BLaER1 treated with 17β-estradiol and CSF1 and Interleukin-3, amounts not matched to agents 10 nM and 100 nM (cell line): ENCODE measurements around the gene SIK3.
A peak's percentile ranks its signal among the peaks of the same experiment; 100 is the strongest.

Source experiments
- H3K27ac ChIP-seq, 11 experiments: shearing (Covaris generic); formaldehyde crosslinking; 2 replicates each; pipeline ENCODE4 v1.8.1; 2022
- H3K27me3 ChIP-seq, 11 experiments: shearing (Covaris generic); formaldehyde crosslinking; 2 replicates each; pipeline ENCODE4 v1.8.1; 2022
- H3K36me3 ChIP-seq, 11 experiments: shearing (Covaris generic); formaldehyde crosslinking; 2 replicates each; pipeline ENCODE4 v1.8.1; 2022
- H3K4me1 ChIP-seq, 10 experiments: shearing (Covaris generic); formaldehyde crosslinking; 2 replicates each; pipeline ENCODE4 v1.8.1; 2022
- H3K4me2 ChIP-seq, 11 experiments: shearing (Covaris generic); formaldehyde crosslinking; 2 replicates each; pipeline ENCODE4 v1.8.1; 2022
- H3K4me3 ChIP-seq, 10 experiments: shearing (Covaris generic); formaldehyde crosslinking; 2 replicates each; pipeline ENCODE4 v1.8.1; 2022
- H3K9ac ChIP-seq, 11 experiments: shearing (Covaris generic); formaldehyde crosslinking; 2 replicates each; pipeline ENCODE4 v1.8.1; 2022
- H3K9me3 ChIP-seq, 11 experiments: shearing (Covaris generic); formaldehyde crosslinking; replicated peaks in 1 of 11; 2 replicates each; pipeline ENCODE4 v1.8.1; 2022
- H4K20me1 ChIP-seq, 11 experiments: shearing (Covaris generic); formaldehyde crosslinking; 2 replicates each; pipeline ENCODE4 v1.8.1; 2022
- Cebpa-rat ChIP-seq, 11 experiments: shearing (Covaris generic); IDR thresholded peaks; 2 replicates each; pipeline ENCODE4 v1.8.1; 2022

Gene SIK3

DNA sequence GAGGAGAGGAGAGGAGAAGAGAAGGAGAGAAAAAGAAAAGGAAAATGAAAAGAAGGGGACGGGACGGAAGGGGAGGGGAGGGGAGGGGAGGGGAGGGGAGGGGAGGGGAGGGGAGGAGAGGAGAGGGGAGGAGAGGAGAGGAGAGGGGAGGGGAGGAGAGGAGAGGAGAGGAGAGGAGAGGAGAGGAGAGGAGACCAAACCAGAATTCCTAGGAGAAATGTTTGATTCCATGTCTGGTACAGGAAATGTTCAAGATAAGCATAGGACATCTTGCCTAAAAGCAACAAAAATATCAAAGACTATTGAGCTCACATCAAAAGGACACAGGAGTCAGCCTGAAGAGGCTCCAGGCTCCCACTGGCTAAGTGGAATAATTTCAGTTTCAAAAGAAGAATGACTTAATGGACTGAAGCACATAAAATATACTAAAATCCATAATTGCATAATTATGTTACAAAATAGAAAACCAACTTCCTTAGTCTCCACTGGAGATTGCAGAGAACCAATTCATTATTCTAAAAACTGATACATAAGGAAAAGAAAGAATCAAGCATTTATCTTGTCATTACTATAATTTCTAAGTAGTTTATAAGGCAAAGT lies 159.7 kb downstream of the SIK3 start:
- Histone ChIP-seq H4K20me1 (no peaks in the 10 kb centered on the region; a peak in 1 of 22 replicates), H3K27ac (no peak overlapping the region), H3K36me3 (peaks cover 4 to 69% (median 22%) of the 10 kb centered on the region in 11 experiments; a peak in 18 of 22 replicates), H3K9me3 (0 out of 22 replicates have a peak, but pooled peaks cover 0 to 3% (median 0%) of the 10 kb centered on the region in 11 experiments), H3K27me3 (no peaks in the 10 kb centered on the region), H3K4me2 (peak overlapping the region in 3 of 11 experiments; percentile 76 to 83 (median 81); a peak in 6 of 22 replicates), H3K4me1 (peaks cover 0 to 24% (median 2%) of the 10 kb centered on the region in 10 experiments; a peak in 10 of 20 replicates), H3K9ac (no peak overlapping the region), H3K4me3 (no peak overlapping the region)
- TF ChIP-seq Cebpa-rat (IDR thresholded peaks at IDR 0.05): no peak

DNA sequence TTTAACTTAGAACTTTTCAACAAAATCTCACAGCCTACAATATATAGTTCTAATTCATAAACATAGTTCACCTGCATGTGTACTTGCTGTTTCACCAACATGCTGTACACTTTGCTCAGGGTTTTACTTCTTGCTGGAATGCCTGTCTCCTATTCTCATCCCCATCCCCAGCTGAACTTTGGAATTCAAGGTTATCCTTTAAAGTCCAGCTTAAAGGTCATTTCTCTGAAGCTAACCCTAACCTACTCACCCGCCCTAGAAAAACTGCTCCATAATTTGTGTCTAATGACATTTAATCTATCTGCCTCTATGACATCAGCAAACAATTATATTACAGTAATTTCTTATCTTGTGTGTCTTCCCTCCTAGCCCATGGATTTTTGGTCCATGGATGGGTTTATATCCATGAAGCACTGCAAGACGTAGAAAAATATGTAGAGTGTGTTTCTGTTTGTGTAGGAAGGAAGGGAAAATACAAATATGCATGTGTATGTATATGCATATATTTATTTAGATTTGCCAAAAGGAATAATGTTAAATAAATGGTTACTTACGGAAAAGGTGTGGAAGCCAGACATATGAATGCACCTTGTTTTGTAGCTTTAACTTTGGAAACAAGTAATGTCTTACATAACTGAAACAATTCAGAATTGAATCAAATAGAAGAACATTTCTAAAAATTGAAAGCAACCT lies 161.3 kb downstream of the SIK3 start:
- Histone ChIP-seq H3K4me1 (peaks cover 4 to 33% (median 10%) of the 10 kb centered on the region in 10 experiments; a peak in 14 of 20 replicates), H3K27ac (no peak overlapping the region), H3K9ac (no peak overlapping the region), H3K4me2 (no peak overlapping the region), H3K4me3 (no peak overlapping the region), H3K27me3 (no peaks in the 10 kb centered on the region), H3K9me3 (peaks cover 0 to 3% (median 0%) of the 10 kb centered on the region in 11 experiments; a peak in 1 of 22 replicates), H3K36me3 (peaks cover 0 to 60% (median 25%) of the 10 kb centered on the region in 11 experiments; a peak in 18 of 22 replicates), H4K20me1 (no peaks in the 10 kb centered on the region; a peak in 1 of 22 replicates)
- no peak for TF ChIP-seq Cebpa-rat (IDR thresholded peaks at IDR 0.05)

DNA sequence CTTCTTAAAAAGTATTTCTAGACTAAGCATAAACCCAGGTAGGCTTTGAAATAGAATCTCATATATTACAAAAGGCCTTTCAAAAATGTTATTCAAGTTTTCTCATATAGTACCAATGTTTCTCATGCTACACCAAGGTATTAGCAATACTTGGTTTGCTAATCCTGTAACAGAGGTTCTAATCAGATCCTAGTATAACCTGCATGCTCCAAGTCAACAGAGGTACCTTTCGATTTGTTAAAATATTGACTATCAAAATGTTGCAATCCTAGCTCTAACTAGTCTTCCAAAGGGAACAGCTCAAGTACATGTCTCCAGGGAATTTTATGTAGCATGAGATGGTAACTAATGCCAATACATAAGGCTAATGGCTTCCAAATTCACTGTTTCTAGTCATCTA lies 162.7 kb downstream of the SIK3 start:
- Histone ChIP-seq H3K27ac (no peak overlapping the region), H4K20me1 (peaks cover 0 to 3% (median 0%) of the 10 kb centered on the region in 11 experiments; a peak in 3 of 22 replicates), H3K4me1 (peaks cover 14 to 46% (median 23%) of the 10 kb centered on the region in 10 experiments), H3K4me2 (no peak overlapping the region), H3K9ac (no peak overlapping the region), H3K9me3 (peaks cover 0 to 3% (median 0%) of the 10 kb centered on the region in 11 experiments; a peak in 1 of 22 replicates), H3K27me3 (no peaks in the 10 kb centered on the region), H3K4me3 (no peak overlapping the region), H3K36me3 (peaks cover 0 to 48% (median 25%) of the 10 kb centered on the region in 11 experiments; a peak in 18 of 22 replicates)
- TF ChIP-seq Cebpa-rat (IDR thresholded peaks at IDR 0.05): no peak

DNA sequence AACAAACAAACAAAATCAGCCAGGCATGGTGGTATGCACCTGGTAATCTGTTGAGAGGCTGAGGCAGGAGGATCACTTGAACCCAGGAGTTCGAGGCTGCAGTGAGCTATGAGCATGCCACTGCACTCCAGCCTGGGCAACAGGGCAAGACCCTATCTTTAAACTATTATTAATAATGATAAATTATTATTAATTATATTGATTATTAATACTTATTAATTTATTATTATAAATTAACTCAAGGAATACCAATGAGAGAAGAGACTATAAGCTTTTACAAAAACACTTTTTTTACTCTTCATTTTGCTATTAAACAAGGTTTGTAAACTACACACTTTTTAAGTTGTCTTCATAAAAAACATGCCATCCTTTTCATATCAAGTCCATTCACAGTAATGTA lies 163.1 kb downstream of the SIK3 start:
- Histone ChIP-seq H3K4me2 (no peak overlapping the region), H3K9ac (no peak overlapping the region), H3K4me1 (peaks cover 18 to 46% (median 28%) of the 10 kb centered on the region in 10 experiments), H3K9me3 (peaks cover 0 to 3% (median 0%) of the 10 kb centered on the region in 11 experiments; a peak in 1 of 22 replicates), H3K27ac (no peak overlapping the region), H3K27me3 (no peaks in the 10 kb centered on the region), H3K4me3 (no peak overlapping the region), H4K20me1 (peaks cover 0 to 7% (median 0%) of the 10 kb centered on the region in 11 experiments; a peak in 6 of 22 replicates), H3K36me3 (peaks cover 0 to 45% (median 25%) of the 10 kb centered on the region in 11 experiments; a peak in 18 of 22 replicates)
- TF ChIP-seq Cebpa-rat (IDR thresholded peaks at IDR 0.05): no peak

DNA sequence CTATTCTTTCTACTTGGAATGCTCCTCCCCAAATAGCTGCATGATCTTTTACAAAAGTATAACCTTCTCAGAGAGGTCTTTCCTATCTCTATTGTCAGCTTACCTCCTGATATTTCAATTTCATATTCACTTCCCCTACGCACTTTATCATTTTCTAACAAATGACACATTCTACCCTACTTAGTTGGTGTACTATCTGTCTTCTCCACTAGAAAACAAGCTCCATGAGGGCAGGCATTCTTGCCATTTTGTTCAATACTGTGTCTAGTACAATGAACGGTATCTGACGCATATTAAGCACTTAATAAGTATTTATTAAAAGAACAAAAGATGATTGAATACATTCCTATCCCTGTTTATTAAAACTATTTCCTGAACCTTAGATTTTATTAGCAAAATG lies 164.3 kb downstream of the SIK3 start:
- Histone ChIP-seq H3K4me2 (no peak overlapping the region), H3K4me1 (peaks cover 30 to 46% (median 37%) of the 10 kb centered on the region in 10 experiments)
- TF ChIP-seq Cebpa-rat (IDR thresholded peaks at IDR 0.05): no peak

DNA sequence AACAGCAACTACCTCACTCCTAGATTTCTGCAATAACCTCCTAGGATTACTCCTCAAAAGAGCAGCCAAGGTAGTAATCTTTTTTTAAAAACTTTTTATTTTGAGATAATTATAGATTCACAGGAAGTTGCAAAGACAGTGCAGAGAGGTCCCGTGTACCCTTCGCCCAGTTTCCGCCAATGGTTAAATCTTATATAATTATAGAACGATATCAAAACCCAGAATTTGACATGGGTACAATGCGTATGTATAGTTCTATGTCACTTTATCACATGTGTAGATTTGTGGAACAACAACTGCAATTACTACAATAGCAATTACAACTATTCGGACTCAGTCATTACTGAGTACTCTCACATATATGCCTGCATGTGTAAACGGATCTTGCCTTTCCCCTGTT lies 166.0 kb downstream of the SIK3 start:
- peak overlapping the region in 3 of 11 experiments; percentile 12 to 71 (median 49); a peak in 4 of 22 replicates for H3K27ac ChIP-seq
- H3K4me1 ChIP-seq: peaks cover 48 to 56% (median 49%) of the 10 kb centered on the region in 10 experiments

More for the DNA sequence above, 164.3 kb downstream of the SIK3 start:
- no peak overlapping the region for H3K27ac ChIP-seq
- no peak overlapping the region for H3K9ac ChIP-seq
- H3K4me3 ChIP-seq: no peak overlapping the region
- H3K27me3 ChIP-seq: no peaks in the 10 kb centered on the region
- H3K9me3 ChIP-seq: peaks cover 0 to 3% (median 0%) of the 10 kb centered on the region in 11 experiments; a peak in 1 of 22 replicates
- peaks cover 0 to 45% (median 25%) of the 10 kb centered on the region in 11 experiments; a peak in 18 of 22 replicates for H3K36me3 ChIP-seq
- H4K20me1 ChIP-seq: peaks cover 0 to 13% (median 0%) of the 10 kb centered on the region in 11 experiments; a peak in 9 of 22 replicates

DNA sequence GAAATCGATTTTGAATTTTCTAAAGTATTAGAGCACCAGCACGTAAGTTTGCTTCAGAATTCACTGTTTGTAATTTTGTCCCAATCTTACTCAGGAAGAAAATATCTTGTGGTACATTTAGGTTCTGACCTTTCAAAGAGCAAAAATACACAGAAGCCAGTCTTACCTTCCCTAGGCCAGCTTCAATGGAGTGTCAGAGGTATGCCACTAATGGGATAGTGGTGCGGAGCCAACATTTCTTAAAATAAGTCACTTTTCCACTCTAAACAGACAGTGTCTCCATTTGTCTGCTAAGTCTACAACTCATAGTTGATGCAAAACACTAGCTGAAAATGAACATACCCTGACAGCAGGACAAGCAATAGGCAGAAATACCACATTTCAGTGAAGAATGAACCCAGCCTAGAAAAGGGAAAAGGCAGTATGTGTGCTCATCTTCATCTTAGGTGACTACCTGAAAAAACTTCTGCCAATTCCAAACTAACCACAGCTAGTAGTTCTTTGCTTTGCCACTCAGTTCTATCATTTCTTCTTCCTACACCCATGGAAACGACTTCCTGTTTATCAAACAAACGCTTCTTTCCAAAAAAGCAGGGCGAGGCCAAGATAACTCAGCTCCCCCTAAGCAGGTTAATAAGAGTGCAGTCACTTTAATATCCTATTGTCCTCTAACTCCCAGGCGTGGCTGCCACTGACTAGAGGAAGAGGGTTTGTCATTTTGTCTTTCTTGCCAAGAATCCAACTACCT lies 166.8 kb downstream of the SIK3 start:
- H3K9me3 ChIP-seq: peaks cover 0 to 3% (median 0%) of the 10 kb centered on the region in 11 experiments; a peak in 1 of 22 replicates
- peak overlapping the region in 8 of 11 experiments; percentile 0 to 69 (median 20); a peak in 11 of 22 replicates for H3K4me2 ChIP-seq
- no peaks in the 10 kb centered on the region for H3K27me3 ChIP-seq
- peak overlapping the region in 1 of 11 experiments; percentile 29; a peak in 1 of 22 replicates for H3K9ac ChIP-seq
- no peak overlapping the region for H3K4me3 ChIP-seq
- H3K27ac ChIP-seq: peak overlapping the region in 3 of 11 experiments; percentile 12 to 71 (median 49); a peak in 4 of 22 replicates
- peaks cover 5 to 48% (median 31%) of the 10 kb centered on the region in 11 experiments; a peak in 21 of 22 replicates for H3K36me3 ChIP-seq
- peaks cover 0 to 32% (median 0%) of the 10 kb centered on the region in 11 experiments; a peak in 9 of 22 replicates for H4K20me1 ChIP-seq
- TF ChIP-seq Cebpa-rat (IDR thresholded peaks at IDR 0.05): no peak
- peaks cover 48 to 56% (median 50%) of the 10 kb centered on the region in 10 experiments for H3K4me1 ChIP-seq

More for the DNA sequence above, 166.0 kb downstream of the SIK3 start:
- Histone ChIP-seq H3K4me2 (peak overlapping the region in 7 of 11 experiments; percentile 0 to 69 (median 31); a peak in 10 of 22 replicates), H4K20me1 (peaks cover 0 to 30% (median 0%) of the 10 kb centered on the region in 11 experiments; a peak in 9 of 22 replicates), H3K4me3 (no peak overlapping the region), H3K36me3 (peaks cover 0 to 48% (median 26%) of the 10 kb centered on the region in 11 experiments; a peak in 18 of 22 replicates), H3K9ac (no peak overlapping the region), H3K27me3 (no peaks in the 10 kb centered on the region), H3K9me3 (peaks cover 0 to 3% (median 0%) of the 10 kb centered on the region in 11 experiments; a peak in 1 of 22 replicates)
- no peak for TF ChIP-seq Cebpa-rat (IDR thresholded peaks at IDR 0.05)

DNA sequence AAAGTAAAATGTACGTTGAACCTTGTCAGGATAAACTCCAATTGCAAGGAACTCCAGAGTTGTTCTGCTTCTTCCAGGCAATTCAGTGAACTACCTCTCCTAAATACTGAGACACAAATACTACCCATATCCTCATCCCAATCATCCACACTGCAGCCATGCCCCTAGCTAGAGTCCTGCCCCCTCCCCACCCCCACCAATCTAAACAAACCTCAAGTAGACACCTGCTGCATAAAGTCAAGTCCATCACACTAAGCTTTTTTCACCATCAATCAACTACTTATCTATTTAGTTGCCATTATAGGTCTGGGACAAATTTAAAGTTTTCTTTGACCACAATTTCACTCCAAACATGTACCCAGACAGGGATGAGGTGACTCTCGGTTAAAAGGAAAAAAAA lies 167.6 kb downstream of the SIK3 start:
- Histone ChIP-seq H3K4me2 (peak overlapping the region; percentile 56 to 76 (median 67)), H3K4me1 (peaks cover 48 to 56% (median 50%) of the 10 kb centered on the region in 10 experiments), H3K4me3 (no peak overlapping the region)

More for the DNA sequence above, 167.6 kb downstream of the SIK3 start:
- 0 out of 22 replicates have a peak overlapping the region, but pooled peaks of 1 of the 11 experiments have one; percentile 1 for H3K9ac ChIP-seq
- peaks cover 0 to 3% (median 0%) of the 10 kb centered on the region in 11 experiments; a peak in 1 of 22 replicates for H3K9me3 ChIP-seq
- H4K20me1 ChIP-seq: peaks cover 0 to 32% (median 0%) of the 10 kb centered on the region in 11 experiments; a peak in 9 of 22 replicates
- peak overlapping the region in 4 of 11 experiments; percentile 15 to 71 (median 44); a peak in 5 of 22 replicates for H3K27ac ChIP-seq
- H3K36me3 ChIP-seq: peaks cover 6 to 48% (median 31%) of the 10 kb centered on the region in 11 experiments; a peak in 21 of 22 replicates
- H3K27me3 ChIP-seq: no peaks in the 10 kb centered on the region
- no peak for TF ChIP-seq Cebpa-rat (IDR thresholded peaks at IDR 0.05)
